Measurements from ENCODE around the gene AHSA1.

AHSA1 gene

DNA sequence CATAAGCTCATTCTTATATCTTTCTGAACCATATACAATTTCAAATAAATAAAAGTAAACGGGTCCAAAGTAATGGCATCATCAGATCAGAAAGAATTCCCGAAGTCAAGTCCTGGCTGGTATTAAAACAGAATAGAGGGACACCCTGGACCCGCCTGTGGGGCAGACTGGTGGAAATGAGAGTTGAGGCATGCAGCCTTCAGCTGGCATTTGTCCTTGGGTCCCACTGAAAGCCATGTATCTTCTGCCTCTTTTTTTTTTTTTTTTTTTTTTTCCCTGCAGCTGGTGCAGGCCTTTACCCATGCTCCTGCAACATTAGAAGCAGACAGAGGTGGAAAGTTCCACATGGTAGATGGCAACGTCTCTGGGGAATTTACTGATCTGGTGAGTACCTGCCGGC, 9.9 kb downstream of the AHSA1 start:
- no peaks in the 10 kb centered on the region for H4K20me1 ChIP-seq (ENCODE audit: insufficient read depth, low read length)
- no peak for TF ChIP-seq EZH2phosphoT487 (IDR thresholded peaks at IDR 0.05; ENCODE audit: low read depth)
- TF ChIP-seq, protein P1, sequence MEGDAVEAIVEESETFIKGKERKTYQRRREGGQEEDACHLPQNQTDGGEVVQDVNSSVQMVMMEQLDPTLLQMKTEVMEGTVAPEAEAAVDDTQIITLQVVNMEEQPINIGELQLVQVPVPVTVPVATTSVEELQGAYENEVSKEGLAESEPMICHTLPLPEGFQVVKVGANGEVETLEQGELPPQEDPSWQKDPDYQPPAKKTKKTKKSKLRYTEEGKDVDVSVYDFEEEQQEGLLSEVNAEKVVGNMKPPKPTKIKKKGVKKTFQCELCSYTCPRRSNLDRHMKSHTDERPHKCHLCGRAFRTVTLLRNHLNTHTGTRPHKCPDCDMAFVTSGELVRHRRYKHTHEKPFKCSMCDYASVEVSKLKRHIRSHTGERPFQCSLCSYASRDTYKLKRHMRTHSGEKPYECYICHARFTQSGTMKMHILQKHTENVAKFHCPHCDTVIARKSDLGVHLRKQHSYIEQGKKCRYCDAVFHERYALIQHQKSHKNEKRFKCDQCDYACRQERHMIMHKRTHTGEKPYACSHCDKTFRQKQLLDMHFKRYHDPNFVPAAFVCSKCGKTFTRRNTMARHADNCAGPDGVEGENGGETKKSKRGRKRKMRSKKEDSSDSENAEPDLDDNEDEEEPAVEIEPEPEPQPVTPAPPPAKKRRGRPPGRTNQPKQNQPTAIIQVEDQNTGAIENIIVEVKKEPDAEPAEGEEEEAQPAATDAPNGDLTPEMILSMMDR (IDR thresholded peaks at IDR 0.05; ENCODE audit: low read depth, low read length): no peak
- H3K27me3 ChIP-seq (ENCODE audit: low read depth, low read length): no peaks in the 10 kb centered on the region
- H2AFZ ChIP-seq (ENCODE audit: low read depth, low read length): no peak overlapping the region
- peaks cover 41% of the 10 kb centered on the region for H3K36me3 ChIP-seq (replicated peaks; ENCODE audit: low read depth, low read length)
- H3K4me3 ChIP-seq (ENCODE audit: low read length): no peak overlapping the region
- H3K4me1 ChIP-seq (ENCODE audit: low read length): no peaks in the 10 kb centered on the region
- H3K27ac ChIP-seq (ENCODE audit: low read length): no peak overlapping the region
- no peak overlapping the region for H3K4me2 ChIP-seq (ENCODE audit: low read length)
- no peak overlapping the region for H3K9ac ChIP-seq (ENCODE audit: low read length)
- no peaks in the 10 kb centered on the region for H3K79me2 ChIP-seq (ENCODE audit: low read length)
- no peaks in the 10 kb centered on the region for H3K9me3 ChIP-seq (ENCODE audit: insufficient read depth, low read length)

DNA sequence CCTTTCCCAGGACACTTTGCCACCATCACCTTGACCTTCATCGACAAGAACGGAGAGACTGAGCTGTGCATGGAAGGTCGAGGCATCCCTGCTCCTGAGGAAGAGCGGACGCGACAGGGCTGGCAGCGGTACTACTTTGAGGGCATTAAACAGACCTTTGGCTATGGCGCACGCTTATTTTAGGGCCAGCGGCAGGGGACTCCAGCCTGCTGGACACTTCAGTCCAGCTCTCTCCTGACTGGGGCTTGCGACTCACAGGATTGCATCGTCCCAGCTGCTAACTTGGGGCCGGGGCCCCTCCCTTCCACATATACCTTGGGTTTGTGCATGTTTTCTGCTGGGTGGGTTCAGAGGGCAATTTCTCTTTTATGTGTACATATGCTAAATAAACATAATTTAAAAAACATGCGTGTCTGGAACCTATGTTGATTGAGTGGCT, 11.2 kb downstream of the AHSA1 start:
- TF ChIP-seq EZH2phosphoT487 (IDR thresholded peaks at IDR 0.05; ENCODE audit: low read depth): no peak
- TF ChIP-seq, protein P1 (IDR thresholded peaks at IDR 0.05; ENCODE audit: low read depth, low read length): no peak
- H3K4me1 ChIP-seq (ENCODE audit: low read length): no peaks in the 10 kb centered on the region
- H2AFZ ChIP-seq (ENCODE audit: low read depth, low read length): no peak overlapping the region
- H3K4me3 ChIP-seq (ENCODE audit: low read length): no peak overlapping the region
- no peak overlapping the region for H3K27ac ChIP-seq (ENCODE audit: low read length)
- peaks cover 37% of the 10 kb centered on the region for H3K36me3 ChIP-seq (replicated peaks; ENCODE audit: low read depth, low read length)
- H3K4me2 ChIP-seq (ENCODE audit: low read length): no peak overlapping the region
- H4K20me1 ChIP-seq (ENCODE audit: insufficient read depth, low read length): no peaks in the 10 kb centered on the region
- H3K9me3 ChIP-seq (ENCODE audit: insufficient read depth, low read length): no peaks in the 10 kb centered on the region
- H3K9ac ChIP-seq (ENCODE audit: low read length): no peak overlapping the region
- H3K27me3 ChIP-seq (ENCODE audit: low read depth, low read length): no peaks in the 10 kb centered on the region
- no peaks in the 10 kb centered on the region for H3K79me2 ChIP-seq (ENCODE audit: low read length)

DNA sequence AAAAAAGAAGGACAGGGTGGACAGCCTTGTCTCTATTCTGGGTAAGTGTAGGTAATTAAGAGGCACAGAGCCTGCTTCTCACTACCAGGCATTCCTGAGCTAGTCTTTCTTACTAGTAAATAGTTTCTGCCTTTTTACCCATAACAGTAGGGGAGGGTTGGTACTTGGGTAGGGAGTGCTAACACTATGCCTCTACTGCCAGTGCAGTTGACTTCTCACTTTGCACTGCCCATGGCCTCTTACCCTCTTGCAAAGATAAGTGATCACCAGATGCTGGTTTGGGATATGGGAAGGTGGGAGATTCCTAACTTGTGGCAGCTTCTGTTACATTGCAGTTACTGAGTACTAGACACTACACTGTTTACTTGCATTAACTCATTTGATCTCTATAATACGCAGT, 11.6 kb downstream of the AHSA1 start:
- no peaks in the 10 kb centered on the region for H3K79me2 ChIP-seq (ENCODE audit: low read length)
- no peak overlapping the region for H3K4me2 ChIP-seq (ENCODE audit: low read length)
- no peaks in the 10 kb centered on the region for H3K4me1 ChIP-seq (ENCODE audit: low read length)
- H3K9me3 ChIP-seq (ENCODE audit: insufficient read depth, low read length): no peaks in the 10 kb centered on the region
- TF ChIP-seq, protein P1 (IDR thresholded peaks at IDR 0.05; ENCODE audit: low read depth, low read length): no peak
- no peak for TF ChIP-seq EZH2phosphoT487 (IDR thresholded peaks at IDR 0.05; ENCODE audit: low read depth)
- H3K27ac ChIP-seq (ENCODE audit: low read length): no peak overlapping the region
- no peaks in the 10 kb centered on the region for H4K20me1 ChIP-seq (ENCODE audit: insufficient read depth, low read length)
- H3K9ac ChIP-seq (ENCODE audit: low read length): no peak overlapping the region
- peaks cover 36% of the 10 kb centered on the region for H3K36me3 ChIP-seq (replicated peaks; ENCODE audit: low read depth, low read length)
- no peaks in the 10 kb centered on the region for H3K27me3 ChIP-seq (ENCODE audit: low read depth, low read length)
- no peak overlapping the region for H2AFZ ChIP-seq (ENCODE audit: low read depth, low read length)
- H3K4me3 ChIP-seq (ENCODE audit: low read length): no peak overlapping the region

DNA sequence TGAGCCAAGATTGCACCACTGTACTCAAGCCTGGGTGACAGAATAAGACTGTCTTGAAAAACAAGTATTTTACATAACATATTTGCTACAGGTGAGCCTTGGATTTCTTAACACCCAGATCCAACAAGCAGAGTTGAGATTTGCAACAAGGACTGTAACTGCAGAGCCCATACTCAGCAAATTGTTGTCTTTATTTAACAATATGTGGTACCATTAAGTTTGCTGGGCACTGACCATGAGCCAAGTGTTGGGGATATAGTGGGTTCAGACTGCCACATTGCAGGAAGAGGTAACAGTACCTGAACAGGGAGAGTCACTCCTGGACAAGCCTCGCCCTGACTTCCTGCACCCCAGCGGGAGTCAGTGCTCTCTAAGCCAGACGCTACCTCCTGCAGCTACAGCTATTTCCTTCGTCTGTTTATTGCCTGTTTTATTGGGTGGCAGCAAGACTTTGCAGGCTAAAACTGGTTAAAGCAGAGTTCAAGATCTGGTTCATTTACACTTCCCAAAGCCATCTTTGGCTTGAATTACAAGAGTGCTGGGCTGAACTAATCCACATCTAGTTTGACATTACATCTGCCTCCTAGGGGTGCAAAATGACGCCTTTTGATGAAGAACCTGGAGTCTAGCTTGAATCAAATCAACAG, 12.5 kb downstream of the AHSA1 start:
- H4K20me1 ChIP-seq (ENCODE audit: insufficient read depth, low read length): no peaks in the 10 kb centered on the region
- H3K4me2 ChIP-seq (ENCODE audit: low read length): no peak overlapping the region
- H3K9ac ChIP-seq (ENCODE audit: low read length): no peak overlapping the region
- no peaks in the 10 kb centered on the region for H3K9me3 ChIP-seq (ENCODE audit: insufficient read depth, low read length)
- no peak overlapping the region for H2AFZ ChIP-seq (ENCODE audit: low read depth, low read length)
- TF ChIP-seq, protein P1 (IDR thresholded peaks at IDR 0.05; ENCODE audit: low read depth, low read length): no peak
- no peak for TF ChIP-seq EZH2phosphoT487 (IDR thresholded peaks at IDR 0.05; ENCODE audit: low read depth)
- H3K4me1 ChIP-seq (ENCODE audit: low read length): no peaks in the 10 kb centered on the region
- H3K27me3 ChIP-seq (ENCODE audit: low read depth, low read length): no peaks in the 10 kb centered on the region
- no peaks in the 10 kb centered on the region for H3K79me2 ChIP-seq (ENCODE audit: low read length)
- H3K36me3 ChIP-seq (replicated peaks; ENCODE audit: low read depth, low read length): peaks cover 28% of the 10 kb centered on the region
- H3K27ac ChIP-seq (ENCODE audit: low read length): no peak overlapping the region
- H3K4me3 ChIP-seq (ENCODE audit: low read length): no peak overlapping the region

Measured in OCI-LY3 (cell line).